Mesendoderm (in vitro differentiated cells): ENCODE measurements around the gene HOXB4.

Experiments
- DNase-seq: peaks from one replicate; pipeline ENCODE4 v3.0.0; 2013
- H2AK5ac ChIP-seq: 2 replicates; pipeline ENCODE4 v1.6.1; 2013; ENCODE audit warnings: low read length, inconsistent platforms
- H2BK120ac ChIP-seq: 2 replicates; pipeline ENCODE4 v1.6.1; 2013; ENCODE audit warnings: low read depth, mild to moderate bottlenecking, low read length, moderate library complexity, mixed read lengths
- H2BK15ac ChIP-seq: replicated peaks from 2 replicates; pipeline ENCODE4 v1.6.1; 2013; ENCODE audit warnings: low read depth, mild to moderate bottlenecking, moderate library complexity
- H2BK5ac ChIP-seq: 2 replicates; pipeline ENCODE4 v1.6.1; 2013; ENCODE audit warnings: low read length, inconsistent platforms
- H3K18ac ChIP-seq: 2 replicates; pipeline ENCODE4 v1.6.1; 2013; ENCODE audit warnings: mild to moderate bottlenecking, low read length, mixed read lengths
- H3K23ac ChIP-seq: one replicate; pipeline ENCODE4 v1.6.1; 2013; ENCODE audit warnings: low read length
- H3K27ac ChIP-seq: 2 replicates; pipeline ENCODE4 v1.5.1; 2013; ENCODE audit warnings: low read depth, mild to moderate bottlenecking, inconsistent platforms, low read length, moderate library complexity
- H3K27me3 ChIP-seq: 2 replicates; pipeline ENCODE4 v1.6.1; 2013; ENCODE audit warnings: low read length, control low read depth, mild to moderate bottlenecking, inconsistent platforms; ENCODE audit not compliant: insufficient read depth, poor library complexity
- H3K36me3 ChIP-seq: 2 replicates; pipeline ENCODE4 v1.6.1; 2013; ENCODE audit warnings: low read length, inconsistent platforms; ENCODE audit not compliant: control insufficient read depth, insufficient read depth
- H3K4ac ChIP-seq: one replicate; pipeline ENCODE4 v1.6.1; 2013; ENCODE audit warnings: low read depth, mild to moderate bottlenecking, low read length, moderate library complexity
- H3K4me1 ChIP-seq: 2 replicates; pipeline ENCODE4 v1.6.1; 2013; ENCODE audit warnings: low read depth, low read length, inconsistent platforms; ENCODE audit not compliant: control insufficient read depth
- H3K4me2 ChIP-seq: 2 replicates; pipeline ENCODE4 v1.6.1; 2013; ENCODE audit warnings: low read length
- H3K4me3 ChIP-seq: 2 replicates; pipeline ENCODE4 v1.5.1; 2013; ENCODE audit warnings: mild to moderate bottlenecking, low read length
- H3K56ac ChIP-seq: one replicate; pipeline ENCODE4 v1.6.1; 2013; ENCODE audit warnings: low read length
- H3K79me1 ChIP-seq: 2 replicates; pipeline ENCODE4 v1.6.1; 2013; ENCODE audit warnings: low read length, inconsistent platforms
- H3K79me2 ChIP-seq: 2 replicates; pipeline ENCODE4 v1.6.1; 2013; ENCODE audit warnings: mild to moderate bottlenecking, low read length; ENCODE audit not compliant: control insufficient read depth, insufficient read depth
- H3K9ac ChIP-seq: 2 replicates; pipeline ENCODE4 v1.6.1; 2013; ENCODE audit warnings: low read length, inconsistent platforms
- H4K5ac ChIP-seq: one replicate; pipeline ENCODE4 v1.6.1; 2013; ENCODE audit warnings: low read length
- H4K8ac ChIP-seq: one replicate; pipeline ENCODE4 v1.6.1; 2013; ENCODE audit warnings: low read depth, mild to moderate bottlenecking, control low read depth, low read length, moderate library complexity
- WGBS: extraction: QIAGEN DNeasy Blood & Tissue Kit; methylation state at CpG from one replicate; pipeline ENCODE4 v1.1.7; 2013; ENCODE audit warnings: low lambda C conversion rate, missing lambda C conversion rate; ENCODE audit not compliant: insufficient coverage; ENCODE audit errors: extremely low coverage; 5-methylcytosine and 5-hydroxymethylcytosine counted together

The HOXB4 gene

GRCh38 chr17:48549281-48549630 lies 28.9 kb downstream of the HOXB4 start:
- Histone ChIP-seq H4K8ac (no peak overlapping the region), H3K4me1 (peaks cover 6% of the 10 kb centered on the region)
- no CpG with 5 or more reads among the region's 3 CpGs for WGBS

GRCh38 chr17:48548523-48549280 lies 29.4 kb downstream of the HOXB4 start:
- Histone ChIP-seq H3K4me3 (no peak overlapping the region), H3K36me3 (no peaks in the 10 kb centered on the region), H3K4ac (no peak overlapping the region), H3K18ac (no peak overlapping the region), H2BK15ac (no peak overlapping the region), H3K79me2 (no peaks in the 10 kb centered on the region), H3K27me3 (peaks cover 68% of the 10 kb centered on the region), H3K79me1 (no peaks in the 10 kb centered on the region), H3K4me1 (peaks cover 6% of the 10 kb centered on the region), H3K4me2 (no peak overlapping the region), H2BK120ac (no peak overlapping the region), H2AK5ac (no peak overlapping the region), H3K56ac (no peak overlapping the region), H2BK5ac (no peak overlapping the region), H4K8ac (no peak overlapping the region), H3K23ac (no peak overlapping the region), H3K9ac (no peak overlapping the region), H3K27ac (no peak overlapping the region), H4K5ac (no peak overlapping the region)
- WGBS, result no CpG with 5 or more reads among the region's 6 CpGs
- DNase-seq, result no peak

More at GRCh38 chr17:48549281-48549630, 28.9 kb downstream of the HOXB4 start:
- Histone ChIP-seq H3K27ac (no peak overlapping the region), H3K79me2 (no peaks in the 10 kb centered on the region), H2BK120ac (no peak overlapping the region), H3K4me3 (no peak overlapping the region), H3K79me1 (no peaks in the 10 kb centered on the region), H2BK15ac (no peak overlapping the region), H3K9ac (no peak overlapping the region), H4K5ac (no peak overlapping the region), H2BK5ac (no peak overlapping the region), H3K27me3 (peaks cover 67% of the 10 kb centered on the region), H3K23ac (no peak overlapping the region), H3K4me2 (no peak overlapping the region), H3K18ac (no peak overlapping the region), H3K4ac (no peak overlapping the region), H3K56ac (no peak overlapping the region), H2AK5ac (no peak overlapping the region), H3K36me3 (no peaks in the 10 kb centered on the region)
- DNase-seq, result no peak

GRCh38 chr17:48547808-48548522 lies 30.2 kb downstream of the HOXB4 start:
- H3K4ac ChIP-seq, result no peak overlapping the region
- H3K56ac ChIP-seq, result peak overlapping the region; percentile 54
- H3K27ac ChIP-seq, result no peak overlapping the region
- no peak overlapping the region for H2BK120ac ChIP-seq
- no peaks in the 10 kb centered on the region for H3K79me2 ChIP-seq
- H2BK5ac ChIP-seq, result no peak overlapping the region
- H4K8ac ChIP-seq, result no peak overlapping the region
- peak overlapping the region; percentile 2 for H3K9ac ChIP-seq
- no peaks in the 10 kb centered on the region for H3K79me1 ChIP-seq
- H3K36me3 ChIP-seq, result no peaks in the 10 kb centered on the region
- peaks cover 66% of the 10 kb centered on the region for H3K27me3 ChIP-seq
- no peak overlapping the region for H3K23ac ChIP-seq
- H3K18ac ChIP-seq, result peak overlapping the region; percentile 52
- no peak overlapping the region for H3K4me2 ChIP-seq
- H2AK5ac ChIP-seq, result no peak overlapping the region
- WGBS, result no CpG with 5 or more reads among the region's 24 CpGs
- no peak overlapping the region for H2BK15ac ChIP-seq
- H3K4me3 ChIP-seq, result no peak overlapping the region
- no peak for DNase-seq
- no peak overlapping the region for H4K5ac ChIP-seq
- peaks cover 6% of the 10 kb centered on the region for H3K4me1 ChIP-seq

DNA sequence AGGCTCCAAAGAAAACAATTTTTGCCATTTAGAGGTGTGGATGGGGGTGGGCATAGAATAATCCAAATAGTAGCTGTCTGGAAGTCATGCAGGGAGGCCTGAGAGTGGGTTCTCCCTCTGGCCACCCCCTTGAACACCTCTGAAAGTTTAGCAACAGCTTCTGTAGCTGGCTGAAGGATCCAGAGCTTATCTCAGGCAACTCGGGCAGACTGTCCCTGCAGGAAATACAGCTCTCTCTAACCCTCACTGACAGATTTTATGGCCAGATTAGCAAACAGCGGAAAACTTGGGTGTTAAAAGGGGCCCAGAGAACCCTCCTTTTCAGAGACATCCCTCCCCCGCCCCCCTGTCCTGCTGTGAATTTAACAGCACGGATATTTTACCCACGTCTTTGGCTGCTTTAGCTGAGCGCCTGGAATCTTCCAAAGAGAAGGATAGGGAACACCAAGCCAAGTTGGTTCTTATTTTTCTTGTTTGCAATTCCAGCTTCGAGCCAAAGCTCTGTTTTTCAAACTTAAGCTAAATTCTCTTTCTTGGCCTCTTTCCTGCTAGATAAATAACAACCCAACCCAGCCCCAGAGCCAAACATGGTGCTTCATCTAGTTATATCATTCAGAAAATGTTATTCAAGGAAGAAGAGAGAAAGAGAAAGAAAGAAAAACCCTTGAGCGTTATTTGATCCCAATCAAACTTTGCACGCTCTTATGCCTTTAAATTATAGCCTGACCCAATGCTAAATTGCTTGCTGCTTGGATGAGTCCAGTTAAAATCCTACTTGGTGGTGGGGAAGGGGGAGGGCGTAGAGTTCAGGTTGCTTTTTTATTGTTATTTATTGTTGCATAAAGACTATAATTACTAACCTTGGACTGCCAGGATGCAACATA lies 31.0 kb downstream of the HOXB4 start:
- H3K79me2 ChIP-seq, result no peaks in the 10 kb centered on the region
- H3K9ac ChIP-seq, result peak overlapping the region; percentile 22
- H2AK5ac ChIP-seq, result no peak overlapping the region
- peak overlapping the region; percentile 18 for H3K27ac ChIP-seq
- no peak overlapping the region for H3K4me3 ChIP-seq
- WGBS, result no CpG with 5 or more reads among the region's 10 CpGs
- H3K27me3 ChIP-seq, result peaks cover 67% of the 10 kb centered on the region
- H2BK15ac ChIP-seq, result no peak overlapping the region
- no peak overlapping the region for H3K4ac ChIP-seq
- DNase-seq, result no peak
- H3K18ac ChIP-seq, result peak overlapping the region; percentile 52
- H2BK5ac ChIP-seq, result no peak overlapping the region
- H3K4me1 ChIP-seq, result peaks cover 6% of the 10 kb centered on the region
- no peak overlapping the region for H3K23ac ChIP-seq
- H3K36me3 ChIP-seq, result no peaks in the 10 kb centered on the region
- no peak overlapping the region for H4K5ac ChIP-seq
- no peaks in the 10 kb centered on the region for H3K79me1 ChIP-seq
- no peak overlapping the region for H2BK120ac ChIP-seq
- peak overlapping the region; percentile 72 for H3K56ac ChIP-seq
- H4K8ac ChIP-seq, result no peak overlapping the region
- peak overlapping the region; percentile 12 for H3K4me2 ChIP-seq

GRCh38 chr17:48546137-48546923 lies 31.8 kb downstream of the HOXB4 start:
- Histone ChIP-seq H3K27ac (peak overlapping the region; percentile 10), H3K79me1 (no peaks in the 10 kb centered on the region), H3K4me1 (peaks cover 6% of the 10 kb centered on the region), H4K8ac (no peak overlapping the region), H3K36me3 (no peaks in the 10 kb centered on the region), H3K4ac (no peak overlapping the region), H2AK5ac (no peak overlapping the region), H3K23ac (no peak overlapping the region), H3K4me2 (peak overlapping the region; percentile 12), H2BK5ac (no peak overlapping the region), H3K4me3 (no peak overlapping the region), H2BK15ac (no peak overlapping the region), H3K9ac (no peak overlapping the region), H2BK120ac (no peak overlapping the region), H3K56ac (peak overlapping the region; percentile 72), H3K18ac (no peak overlapping the region), H4K5ac (no peak overlapping the region), H3K27me3 (peaks cover 66% of the 10 kb centered on the region), H3K79me2 (no peaks in the 10 kb centered on the region)
- WGBS, result no CpG with 5 or more reads among the region's 10 CpGs
- DNase-seq, result no peak
